Mammary microvascular endothelial cell (primary cell): ENCODE results near the gene LCE1E. TPM values are rescaled to one million over a fixed set of nuclear protein-coding genes. Genes with fewer than 3 reads are reported as not detected.

ENCODE experiments used
- total RNA-seq: library from RNA; depleted of rRNA; stranded (reverse); fragments of >200 nt; gene quantifications from 2 replicates; pipeline ENCODE4 v1.2.3, GENCODE V29; 2015

Gene LCE1E, protein sequence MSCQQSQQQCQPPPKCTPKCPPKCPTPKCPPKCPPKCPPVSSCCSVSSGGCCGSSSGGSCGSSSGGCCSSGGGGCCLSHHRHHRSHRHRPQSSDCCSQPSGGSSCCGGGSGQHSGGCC
- not detected in 2 replicates for total RNA-seq

DNA sequence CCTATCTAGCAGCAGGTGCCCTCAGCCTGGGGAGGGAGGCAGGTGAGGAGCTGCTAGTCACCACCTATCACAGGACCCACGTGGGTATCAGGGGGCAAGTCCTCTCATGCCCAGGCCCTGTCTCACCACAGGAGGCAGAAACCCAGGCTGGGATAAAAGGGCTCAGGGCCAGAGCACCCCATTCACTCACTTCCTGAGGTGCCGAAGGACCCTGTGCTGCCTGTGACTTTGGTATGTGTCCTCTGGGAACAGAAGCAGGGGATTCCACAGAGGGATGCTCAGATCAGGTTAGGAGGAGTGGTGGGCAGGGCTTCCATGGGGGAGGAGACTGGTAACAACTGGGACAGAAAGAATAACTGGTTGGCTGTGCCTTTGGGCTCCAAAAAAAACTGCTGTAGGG is at the start of gene LCE1E:
Gene LCE1E, plus strand, starts transcription at position 181 of the 400 bp plus-strand sequence. CDS start 1,043 bp downstream, outside the sequence.

DNA sequence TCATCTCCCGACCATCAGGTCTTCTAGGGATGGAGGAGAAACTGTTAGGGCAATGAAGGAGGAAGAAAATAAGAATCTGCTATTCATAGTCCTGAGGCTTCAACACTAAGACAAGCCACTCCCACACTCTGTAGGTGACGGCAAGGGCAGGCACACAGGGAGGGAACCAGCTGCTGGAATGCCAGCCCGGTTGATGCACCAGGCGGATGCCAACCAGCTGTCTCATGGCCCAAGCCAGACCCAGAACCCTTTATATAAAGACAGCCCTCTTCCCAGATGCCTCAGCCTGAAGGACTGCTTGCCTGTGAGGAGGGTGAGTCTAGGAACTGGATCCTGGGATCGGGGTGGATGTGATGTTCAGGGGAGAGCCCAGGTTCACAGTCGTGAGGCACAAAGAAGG is 28.3 kb upstream of the LCE1E start, which contains the start of gene KPRP:
Gene KPRP, plus strand, starts transcription at position 279 of the 400 bp plus-strand sequence. CDS start 1,564 bp downstream, outside the sequence.

DNA sequence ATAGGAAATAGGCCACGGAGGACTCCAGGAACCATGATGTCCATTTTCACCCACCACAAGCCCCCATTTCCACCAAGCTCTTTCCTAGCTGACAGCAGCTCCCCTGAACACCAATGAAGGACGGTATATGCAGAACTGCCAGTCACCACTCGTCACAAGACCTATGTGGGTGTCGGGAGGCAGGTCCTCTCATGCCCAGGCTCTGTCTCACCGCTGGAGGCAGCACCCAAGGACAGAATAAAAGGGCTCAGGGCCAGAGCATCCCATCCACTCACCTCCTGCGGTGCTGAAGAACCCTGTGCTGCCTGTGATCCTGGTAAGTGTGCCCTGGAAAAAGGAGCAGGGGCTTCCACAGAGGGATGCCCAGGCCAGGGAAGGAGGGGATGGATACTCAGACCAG is 11.2 kb upstream of the LCE1E start, which contains the start of gene LCE1F:
Gene LCE1F, plus strand, starts transcription at position 266 of the 400 bp plus-strand sequence. CDS start 1,232 bp downstream, outside the sequence.

DNA sequence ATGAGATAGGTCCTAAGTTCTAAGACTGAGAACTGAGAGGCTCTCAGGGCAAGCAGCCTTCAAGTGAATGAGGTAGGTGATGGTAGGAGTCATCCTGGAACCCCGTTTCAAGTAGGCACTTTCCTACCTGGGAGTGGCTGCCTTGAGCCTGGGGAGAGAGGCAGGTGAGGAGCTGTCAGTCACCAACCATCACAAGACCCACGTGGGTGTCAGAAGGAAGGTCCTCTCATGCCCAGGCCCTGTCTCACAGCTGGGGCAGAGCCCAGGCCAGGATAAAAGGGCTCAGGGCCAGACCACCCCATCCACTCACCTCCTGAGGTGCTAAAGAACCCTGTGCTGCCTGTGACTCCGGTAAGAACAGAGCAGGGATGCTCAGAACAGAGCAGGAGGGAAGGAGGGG is 10.4 kb downstream of the LCE1E start, which contains the start of gene LCE1D:
Gene LCE1D, plus strand, starts transcription at position 301 of the 400 bp plus-strand sequence. CDS start 1,074 bp downstream, outside the sequence.

DNA sequence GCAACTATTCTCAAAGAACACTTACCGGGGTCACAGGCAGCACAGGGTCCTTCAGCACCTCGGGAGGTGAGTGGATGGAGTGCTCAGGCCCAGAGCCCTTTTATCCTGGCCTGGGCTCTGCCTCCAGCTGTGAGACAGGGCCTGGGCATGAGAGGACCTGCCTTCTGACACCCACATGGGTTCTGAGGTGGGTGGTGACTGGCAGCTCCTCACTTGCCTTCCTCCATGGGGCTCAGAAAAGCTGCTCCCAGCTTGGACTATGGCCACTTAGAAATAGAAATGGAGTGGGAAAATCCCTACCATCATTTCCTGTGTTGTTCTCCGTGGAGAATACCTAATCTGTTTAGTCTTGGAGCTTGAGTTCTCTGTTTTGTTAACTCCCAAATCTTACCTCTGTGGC is 20.5 kb downstream of the LCE1E start, which contains the start of gene LCE1C:
Gene LCE1C, minus strand, starts transcription at position 76 of the 400 bp plus-strand sequence. CDS start 1,173 bp downstream, outside the sequence.

DNA sequence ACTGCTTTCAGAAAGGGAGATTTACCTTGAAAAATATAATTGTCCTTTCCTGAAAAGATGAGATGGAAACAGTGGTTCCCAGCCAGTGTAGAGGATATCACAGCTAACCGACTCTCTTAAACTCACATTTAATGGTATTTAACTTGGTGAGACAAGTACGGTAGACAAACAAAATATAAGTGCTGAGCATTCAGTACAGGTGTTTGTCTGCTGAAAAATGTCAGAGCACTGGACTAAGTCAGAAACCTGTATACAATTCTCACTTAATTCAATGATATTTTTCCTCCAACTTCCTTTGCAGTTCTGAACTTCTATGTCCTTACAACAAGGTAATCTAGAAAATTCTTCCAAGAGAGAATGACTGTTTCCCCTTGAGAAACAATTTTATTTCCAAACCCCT is 25.6 kb downstream of the LCE1E start, which contains the start of gene LCE1B:
Gene LCE1B, plus strand, starts transcription at position 301 of the 400 bp plus-strand sequence. CDS start 476 bp downstream, outside the sequence.

DNA sequence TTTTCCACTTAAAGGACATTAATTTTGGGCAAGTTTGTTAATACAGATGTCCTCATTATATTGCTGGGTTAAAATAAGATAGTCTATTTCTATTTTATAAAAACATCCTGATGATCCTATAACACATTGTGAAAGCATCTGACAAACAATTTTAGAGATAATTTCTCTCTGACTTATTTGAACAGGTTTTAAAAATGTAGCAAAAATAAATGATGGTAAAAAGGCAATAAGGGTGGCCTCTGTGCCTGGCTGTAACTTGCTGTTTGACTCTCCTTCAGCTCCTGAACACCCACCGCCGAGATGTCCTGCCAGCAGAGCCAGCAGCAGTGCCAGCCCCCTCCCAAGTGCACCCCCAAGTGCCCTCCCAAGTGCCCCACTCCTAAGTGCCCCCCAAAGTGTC is 41.1 kb downstream of the LCE1E start, which contains the start of gene LCE1A:
Gene LCE1A, plus strand, starts transcription at position 301 of the 400 bp plus-strand sequence. Its CDS starts 0 bp downstream, at position 301.

Other genes starting within 250 kb of the LCE1E start
- gene LCE3E, start 219.5 kb upstream of the LCE1E start, total RNA-seq, result not detected in 2 replicates
- gene LCE3D, start 205.7 kb upstream of the LCE1E start, total RNA-seq, result not detected in 2 replicates
- not detected in 2 replicates for gene LCE3C, start 186.0 kb upstream of the LCE1E start, total RNA-seq
- gene LCE3B, start 172.4 kb upstream of the LCE1E start, total RNA-seq, result not detected in 2 replicates
- gene LCE3A, start 163.2 kb upstream of the LCE1E start, total RNA-seq, result not detected in 2 replicates
- not detected in 2 replicates for gene LCE2D, start 122.9 kb upstream of the LCE1E start, total RNA-seq
- not detected in 2 replicates for gene LCE2C, start 111.0 kb upstream of the LCE1E start, total RNA-seq
- gene LCE2B, start 100.1 kb upstream of the LCE1E start, total RNA-seq, result not detected in 2 replicates
- not detected in 2 replicates for gene LCE2A, start 87.9 kb upstream of the LCE1E start, total RNA-seq
- not detected in 2 replicates for gene LCE4A, start 78.1 kb upstream of the LCE1E start, total RNA-seq
- gene KPRP, start 28.2 kb upstream of the LCE1E start, total RNA-seq, result not detected in 2 replicates
- gene LCE1F, start 11.1 kb upstream of the LCE1E start, total RNA-seq, result not detected in 2 replicates
- gene LCE1D, start 10.5 kb downstream of the LCE1E start, total RNA-seq, result not detected in 2 replicates
- gene LCE1C, start 20.4 kb downstream of the LCE1E start, total RNA-seq, result not detected in 2 replicates
- gene LCE1B, start 25.7 kb downstream of the LCE1E start, total RNA-seq, result not detected in 2 replicates
- not detected in 2 replicates for gene LCE1A, start 41.2 kb downstream of the LCE1E start, total RNA-seq
- gene LCE6A, start 56.6 kb downstream of the LCE1E start, total RNA-seq, result not detected in 2 replicates
- not detected in 2 replicates for gene LCE7A, start 73.7 kb downstream of the LCE1E start, total RNA-seq
- not detected in 2 replicates for gene SMCP, start 92.1 kb downstream of the LCE1E start, total RNA-seq
- gene IVL, start 122.3 kb downstream of the LCE1E start, total RNA-seq, result not detected in 2 replicates
- gene SPRR5, start 160.9 kb downstream of the LCE1E start, total RNA-seq, result not detected in 2 replicates
- not detected in 2 replicates for gene SPRR4, start 184.4 kb downstream of the LCE1E start, total RNA-seq
- not detected in 2 replicates for gene SPRR1A, start 197.8 kb downstream of the LCE1E start, total RNA-seq
- not detected in 2 replicates for gene SPRR3, start 215.5 kb downstream of the LCE1E start, total RNA-seq
- gene SPRR1B, start 244.9 kb downstream of the LCE1E start, total RNA-seq, result not detected in 2 replicates